Mesendoderm (in vitro differentiated cells): ENCODE data around the gene LIFR.
"Not testable (repeated sequence)": the region's sequence is repeated elsewhere in the genome, so short reads cannot be mapped to it uniquely, and the experiment has no call there.

Source experiments
- DNase-seq: peaks from one replicate; pipeline ENCODE4 v3.0.0; 2013
- H2AK5ac ChIP-seq: 2 replicates; pipeline ENCODE4 v1.6.1; 2013; ENCODE audit warnings: low read length, inconsistent platforms
- H2BK120ac ChIP-seq: 2 replicates; pipeline ENCODE4 v1.6.1; 2013; ENCODE audit warnings: low read depth, mild to moderate bottlenecking, low read length, moderate library complexity, mixed read lengths
- H2BK15ac ChIP-seq: replicated peaks from 2 replicates; pipeline ENCODE4 v1.6.1; 2013; ENCODE audit warnings: low read depth, mild to moderate bottlenecking, moderate library complexity
- H2BK5ac ChIP-seq: 2 replicates; pipeline ENCODE4 v1.6.1; 2013; ENCODE audit warnings: low read length, inconsistent platforms
- H3K18ac ChIP-seq: 2 replicates; pipeline ENCODE4 v1.6.1; 2013; ENCODE audit warnings: mild to moderate bottlenecking, low read length, mixed read lengths
- H3K23ac ChIP-seq: one replicate; pipeline ENCODE4 v1.6.1; 2013; ENCODE audit warnings: low read length
- H3K27ac ChIP-seq: 2 replicates; pipeline ENCODE4 v1.5.1; 2013; ENCODE audit warnings: low read depth, mild to moderate bottlenecking, inconsistent platforms, low read length, moderate library complexity
- H3K27me3 ChIP-seq: 2 replicates; pipeline ENCODE4 v1.6.1; 2013; ENCODE audit warnings: low read length, control low read depth, mild to moderate bottlenecking, inconsistent platforms; ENCODE audit not compliant: insufficient read depth, poor library complexity
- H3K36me3 ChIP-seq: 2 replicates; pipeline ENCODE4 v1.6.1; 2013; ENCODE audit warnings: low read length, inconsistent platforms; ENCODE audit not compliant: control insufficient read depth, insufficient read depth
- H3K4ac ChIP-seq: one replicate; pipeline ENCODE4 v1.6.1; 2013; ENCODE audit warnings: low read depth, mild to moderate bottlenecking, low read length, moderate library complexity
- H3K4me1 ChIP-seq: 2 replicates; pipeline ENCODE4 v1.6.1; 2013; ENCODE audit warnings: low read depth, low read length, inconsistent platforms; ENCODE audit not compliant: control insufficient read depth
- H3K4me2 ChIP-seq: 2 replicates; pipeline ENCODE4 v1.6.1; 2013; ENCODE audit warnings: low read length
- H3K4me3 ChIP-seq: 2 replicates; pipeline ENCODE4 v1.5.1; 2013; ENCODE audit warnings: mild to moderate bottlenecking, low read length
- H3K56ac ChIP-seq: one replicate; pipeline ENCODE4 v1.6.1; 2013; ENCODE audit warnings: low read length
- H3K79me1 ChIP-seq: 2 replicates; pipeline ENCODE4 v1.6.1; 2013; ENCODE audit warnings: low read length, inconsistent platforms
- H3K79me2 ChIP-seq: 2 replicates; pipeline ENCODE4 v1.6.1; 2013; ENCODE audit warnings: mild to moderate bottlenecking, low read length; ENCODE audit not compliant: control insufficient read depth, insufficient read depth
- H3K9ac ChIP-seq: 2 replicates; pipeline ENCODE4 v1.6.1; 2013; ENCODE audit warnings: low read length, inconsistent platforms
- H4K5ac ChIP-seq: one replicate; pipeline ENCODE4 v1.6.1; 2013; ENCODE audit warnings: low read length
- H4K8ac ChIP-seq: one replicate; pipeline ENCODE4 v1.6.1; 2013; ENCODE audit warnings: low read depth, mild to moderate bottlenecking, control low read depth, low read length, moderate library complexity
- WGBS: extraction: QIAGEN DNeasy Blood & Tissue Kit; methylation state at CpG from one replicate; pipeline ENCODE4 v1.1.7; 2013; ENCODE audit warnings: low lambda C conversion rate, missing lambda C conversion rate; ENCODE audit not compliant: insufficient coverage; ENCODE audit errors: extremely low coverage; 5-methylcytosine and 5-hydroxymethylcytosine counted together

Gene LIFR

DNA sequence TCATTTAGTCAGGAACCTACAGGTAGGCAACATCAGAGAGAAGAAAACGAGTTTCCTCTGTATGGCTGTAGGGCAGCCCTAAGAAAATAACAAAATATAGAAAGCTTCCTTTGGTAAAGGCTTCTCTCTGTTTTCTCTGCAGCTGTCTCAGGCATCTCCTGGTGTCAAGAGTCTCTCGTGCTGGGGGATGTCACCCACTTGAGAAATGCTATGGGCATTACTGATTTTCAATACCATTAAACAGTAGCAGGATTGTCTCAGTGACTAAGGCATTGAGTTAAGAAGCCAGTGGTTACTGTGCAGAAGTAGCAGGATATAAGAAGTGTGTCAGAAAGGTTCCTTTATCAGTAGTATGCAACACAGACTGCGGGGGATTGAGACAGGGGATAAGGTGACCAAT is 32.4 kb downstream of the LIFR start:
- Histone ChIP-seq H3K79me1 (peaks cover 2% of the 10 kb centered on the region), H3K79me2 (no peaks in the 10 kb centered on the region), H3K27ac (no peak overlapping the region), H3K4me2 (no peak overlapping the region), H3K9ac (no peak overlapping the region), H3K4me1 (peaks cover 7% of the 10 kb centered on the region), H3K36me3 (peaks cover 6% of the 10 kb centered on the region), H3K4ac (no peak overlapping the region), H3K56ac (no peak overlapping the region), H2BK5ac (no peak overlapping the region), H3K27me3 (no peaks in the 10 kb centered on the region), H3K4me3 (no peak overlapping the region), H4K8ac (no peak overlapping the region), H2BK120ac (no peak overlapping the region), H3K23ac (no peak overlapping the region), H4K5ac (no peak overlapping the region), H2AK5ac (no peak overlapping the region), H3K18ac (no peak overlapping the region), H2BK15ac (no peak overlapping the region)
- no CpG with 5 or more reads among the region's 3 CpGs for WGBS
- DNase-seq: no peak

DNA sequence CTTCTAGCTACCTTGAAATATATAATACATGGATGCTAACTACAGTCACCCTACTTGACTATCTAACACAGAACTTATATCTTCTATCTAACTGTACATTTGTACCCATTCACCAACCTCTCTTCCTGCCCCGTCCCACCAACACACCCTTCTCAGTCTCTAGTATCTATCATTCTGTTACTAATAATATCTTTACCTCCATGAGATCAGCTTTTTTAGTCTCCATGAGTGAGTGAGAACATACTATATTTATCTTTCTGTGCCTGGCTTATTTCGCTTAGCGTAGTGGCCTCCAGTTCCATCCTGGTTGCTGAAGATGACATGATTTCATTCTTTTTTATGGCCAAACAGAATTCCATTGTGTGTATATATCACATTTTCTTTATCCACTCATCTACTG is 37.0 kb downstream of the LIFR start:
- Histone ChIP-seq H2BK15ac (no peak overlapping the region), H3K79me2 (no peaks in the 10 kb centered on the region), H3K27me3 (no peaks in the 10 kb centered on the region), H2AK5ac (no peak overlapping the region), H3K4me1 (no peaks in the 10 kb centered on the region), H3K9ac (no peak overlapping the region), H3K4ac (no peak overlapping the region), H3K23ac (no peak overlapping the region), H3K4me3 (no peak overlapping the region), H2BK120ac (no peak overlapping the region), H3K56ac (no peak overlapping the region), H4K8ac (no peak overlapping the region), H2BK5ac (no peak overlapping the region), H3K4me2 (no peak overlapping the region), H4K5ac (no peak overlapping the region), H3K79me1 (no peaks in the 10 kb centered on the region), H3K36me3 (peaks cover 6% of the 10 kb centered on the region), H3K27ac (no peak overlapping the region), H3K18ac (no peak overlapping the region)
- DNase-seq: no peak
- WGBS: no CpG with 5 or more reads among the region's 3 CpGs

DNA sequence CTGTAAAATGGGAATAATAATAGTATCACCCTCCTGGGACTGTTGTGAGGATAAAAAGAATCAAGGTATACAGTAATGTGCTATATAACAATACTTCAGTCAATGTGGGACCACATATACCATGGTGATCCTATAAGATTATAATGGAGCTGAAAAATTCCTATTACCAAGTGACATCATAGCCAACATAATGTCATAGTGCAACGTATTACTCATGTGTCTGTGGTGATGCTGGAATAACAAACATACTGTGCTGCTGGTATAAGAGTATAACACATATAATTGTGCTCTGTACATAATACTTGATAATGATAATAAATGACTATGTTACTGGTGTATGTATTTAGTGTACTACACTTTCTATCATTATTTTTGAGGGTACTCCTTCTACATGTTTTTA is 38.1 kb downstream of the LIFR start:
- Histone ChIP-seq H3K4me1 (no peaks in the 10 kb centered on the region), H4K8ac (no peak overlapping the region), H3K4ac (no peak overlapping the region), H3K56ac (no peak overlapping the region), H3K23ac (no peak overlapping the region), H2BK15ac (no peak overlapping the region), H2BK120ac (no peak overlapping the region), H3K27ac (no peak overlapping the region), H4K5ac (no peak overlapping the region), H3K79me2 (no peaks in the 10 kb centered on the region), H3K27me3 (no peaks in the 10 kb centered on the region), H3K36me3 (peaks cover 6% of the 10 kb centered on the region), H3K4me2 (no peak overlapping the region), H3K9ac (no peak overlapping the region), H2BK5ac (no peak overlapping the region), H3K18ac (no peak overlapping the region), H3K4me3 (no peak overlapping the region), H3K79me1 (no peaks in the 10 kb centered on the region), H2AK5ac (no peak overlapping the region)
- DNase-seq: no peak
- WGBS: no CpG with 5 or more reads among the region's 1 CpG

DNA sequence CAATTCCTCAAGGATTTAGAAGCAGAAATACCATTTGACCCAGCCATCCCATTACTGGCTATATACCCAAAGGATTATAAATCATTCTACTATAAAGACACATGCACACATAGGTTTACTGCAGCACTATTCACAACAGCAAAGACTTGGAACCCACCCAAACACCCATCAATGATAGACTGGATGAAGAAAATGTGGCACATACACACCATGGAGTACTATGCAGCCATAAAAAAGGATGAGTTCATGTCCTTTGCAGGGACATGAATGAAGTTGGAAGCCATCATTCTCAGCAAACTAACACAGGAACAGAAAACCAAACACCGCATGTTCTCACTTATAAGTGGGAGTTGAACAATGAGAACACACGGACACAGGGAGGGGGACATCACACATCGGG is 39.8 kb downstream of the LIFR start:
- H3K56ac ChIP-seq, H2BK120ac ChIP-seq, H3K4me3 ChIP-seq, H3K4me1 ChIP-seq, H4K5ac ChIP-seq, H3K9ac ChIP-seq, H3K4ac ChIP-seq, H4K8ac ChIP-seq, H3K18ac ChIP-seq, H3K79me2 ChIP-seq, H2BK5ac ChIP-seq, H2AK5ac ChIP-seq, H3K4me2 ChIP-seq, H3K27me3 ChIP-seq, H3K36me3 ChIP-seq, H3K27ac ChIP-seq, H3K79me1 ChIP-seq, H2BK15ac ChIP-seq, H3K23ac ChIP-seq, DNase-seq: not testable (repeated sequence)
- WGBS: no CpG with 5 or more reads among the region's 3 CpGs

DNA sequence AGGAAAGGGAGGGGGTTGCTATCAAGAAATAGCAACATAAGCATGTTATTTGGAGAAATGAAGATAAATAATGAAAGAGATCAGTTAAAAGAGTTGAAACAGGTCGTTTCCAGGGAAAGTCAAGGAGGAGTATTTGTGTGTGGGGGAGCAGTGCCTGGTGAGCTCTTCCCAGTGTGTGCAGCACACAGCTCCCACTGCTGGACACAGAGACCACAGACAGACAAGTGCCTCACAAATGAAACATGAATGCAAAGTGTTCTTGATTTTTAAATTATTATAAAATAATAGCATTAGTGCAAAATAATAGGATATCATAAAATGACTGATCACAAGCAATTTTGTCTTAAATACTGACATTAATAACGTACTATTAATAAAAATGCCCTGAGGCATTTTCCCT is 40.8 kb downstream of the LIFR start:
- Histone ChIP-seq H3K36me3 (no peaks in the 10 kb centered on the region), H3K4me1 (no peaks in the 10 kb centered on the region), H2BK5ac (no peak overlapping the region), H3K18ac (no peak overlapping the region), H3K27me3 (no peaks in the 10 kb centered on the region), H3K79me2 (no peaks in the 10 kb centered on the region), H3K4me2 (no peak overlapping the region), H4K8ac (no peak overlapping the region), H2AK5ac (no peak overlapping the region), H3K23ac (no peak overlapping the region), H3K9ac (no peak overlapping the region), H3K27ac (no peak overlapping the region), H3K79me1 (no peaks in the 10 kb centered on the region), H4K5ac (no peak overlapping the region), H2BK15ac (no peak overlapping the region), H3K56ac (no peak overlapping the region), H2BK120ac (no peak overlapping the region), H3K4me3 (no peak overlapping the region), H3K4ac (no peak overlapping the region)
- peak; percentile 22 for DNase-seq
- WGBS: no CpG with 5 or more reads among the region's 2 CpGs

DNA sequence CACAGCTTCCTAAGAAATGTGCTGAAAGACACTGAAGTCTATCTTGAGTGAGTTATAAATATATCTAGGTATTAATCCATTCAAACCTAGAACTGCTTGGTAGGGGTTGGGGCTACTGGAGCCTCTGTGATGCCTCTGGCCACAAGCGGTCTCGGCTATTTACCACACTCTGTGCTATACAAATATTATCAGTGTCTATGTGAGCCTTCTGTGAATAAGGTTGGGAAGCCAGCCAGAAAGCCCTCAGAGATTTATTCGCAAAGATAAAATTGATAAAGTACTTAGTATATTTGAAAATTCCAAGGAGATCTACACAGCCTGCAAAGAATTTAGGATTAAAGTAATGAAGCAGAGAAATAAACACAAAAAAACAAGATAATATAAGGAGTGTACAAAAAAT is 41.4 kb downstream of the LIFR start:
- DNase-seq: no peak
- no CpG with 5 or more reads among the region's 3 CpGs for WGBS

More for the DNA sequence above, 41.4 kb downstream of the LIFR start:
- no peak overlapping the region for H2BK15ac ChIP-seq
- H3K4me3 ChIP-seq: no peak overlapping the region
- no peak overlapping the region for H4K8ac ChIP-seq
- H2BK120ac ChIP-seq: no peak overlapping the region
- H3K23ac ChIP-seq: no peak overlapping the region
- H4K5ac ChIP-seq: no peak overlapping the region
- no peak overlapping the region for H3K18ac ChIP-seq
- no peak overlapping the region for H3K4me2 ChIP-seq
- no peak overlapping the region for H3K4ac ChIP-seq
- H3K56ac ChIP-seq: no peak overlapping the region
- H3K79me2 ChIP-seq: no peaks in the 10 kb centered on the region
- H3K9ac ChIP-seq: no peak overlapping the region
- no peaks in the 10 kb centered on the region for H3K4me1 ChIP-seq
- no peak overlapping the region for H3K27ac ChIP-seq
- H3K27me3 ChIP-seq: no peaks in the 10 kb centered on the region
- H2AK5ac ChIP-seq: no peak overlapping the region
- H2BK5ac ChIP-seq: no peak overlapping the region
- H3K79me1 ChIP-seq: no peaks in the 10 kb centered on the region
- H3K36me3 ChIP-seq: no peaks in the 10 kb centered on the region
